CD4-positive, alpha-beta T cell treated with Interferon alpha-2 for 1 hour (primary cell): ENCODE data around the gene SGSM1.

ENCODE experiments used
- DNase-seq, 2 donors: peaks; one replicate each; pipeline ENCODE4 v3.0.0-alpha.2; 2020 to 2022

The SGSM1 gene, protein sequence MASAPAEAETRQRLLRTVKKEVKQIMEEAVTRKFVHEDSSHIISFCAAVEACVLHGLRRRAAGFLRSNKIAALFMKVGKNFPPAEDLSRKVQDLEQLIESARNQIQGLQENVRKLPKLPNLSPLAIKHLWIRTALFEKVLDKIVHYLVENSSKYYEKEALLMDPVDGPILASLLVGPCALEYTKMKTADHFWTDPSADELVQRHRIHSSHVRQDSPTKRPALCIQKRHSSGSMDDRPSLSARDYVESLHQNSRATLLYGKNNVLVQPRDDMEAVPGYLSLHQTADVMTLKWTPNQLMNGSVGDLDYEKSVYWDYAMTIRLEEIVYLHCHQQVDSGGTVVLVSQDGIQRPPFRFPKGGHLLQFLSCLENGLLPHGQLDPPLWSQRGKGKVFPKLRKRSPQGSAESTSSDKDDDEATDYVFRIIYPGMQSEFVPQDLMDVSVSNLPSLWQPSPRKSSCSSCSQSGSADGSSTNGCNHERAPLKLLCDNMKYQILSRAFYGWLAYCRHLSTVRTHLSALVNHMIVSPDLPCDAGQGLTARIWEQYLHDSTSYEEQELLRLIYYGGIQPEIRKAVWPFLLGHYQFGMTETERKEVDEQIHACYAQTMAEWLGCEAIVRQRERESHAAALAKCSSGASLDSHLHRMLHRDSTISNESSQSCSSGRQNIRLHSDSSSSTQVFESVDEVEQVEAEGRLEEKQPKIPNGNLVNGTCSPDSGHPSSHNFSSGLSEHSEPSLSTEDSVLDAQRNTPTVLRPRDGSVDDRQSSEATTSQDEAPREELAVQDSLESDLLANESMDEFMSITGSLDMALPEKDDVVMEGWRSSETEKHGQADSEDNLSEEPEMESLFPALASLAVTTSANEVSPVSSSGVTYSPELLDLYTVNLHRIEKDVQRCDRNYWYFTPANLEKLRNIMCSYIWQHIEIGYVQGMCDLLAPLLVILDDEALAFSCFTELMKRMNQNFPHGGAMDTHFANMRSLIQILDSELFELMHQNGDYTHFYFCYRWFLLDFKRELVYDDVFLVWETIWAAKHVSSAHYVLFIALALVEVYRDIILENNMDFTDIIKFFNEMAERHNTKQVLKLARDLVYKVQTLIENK

DNA sequence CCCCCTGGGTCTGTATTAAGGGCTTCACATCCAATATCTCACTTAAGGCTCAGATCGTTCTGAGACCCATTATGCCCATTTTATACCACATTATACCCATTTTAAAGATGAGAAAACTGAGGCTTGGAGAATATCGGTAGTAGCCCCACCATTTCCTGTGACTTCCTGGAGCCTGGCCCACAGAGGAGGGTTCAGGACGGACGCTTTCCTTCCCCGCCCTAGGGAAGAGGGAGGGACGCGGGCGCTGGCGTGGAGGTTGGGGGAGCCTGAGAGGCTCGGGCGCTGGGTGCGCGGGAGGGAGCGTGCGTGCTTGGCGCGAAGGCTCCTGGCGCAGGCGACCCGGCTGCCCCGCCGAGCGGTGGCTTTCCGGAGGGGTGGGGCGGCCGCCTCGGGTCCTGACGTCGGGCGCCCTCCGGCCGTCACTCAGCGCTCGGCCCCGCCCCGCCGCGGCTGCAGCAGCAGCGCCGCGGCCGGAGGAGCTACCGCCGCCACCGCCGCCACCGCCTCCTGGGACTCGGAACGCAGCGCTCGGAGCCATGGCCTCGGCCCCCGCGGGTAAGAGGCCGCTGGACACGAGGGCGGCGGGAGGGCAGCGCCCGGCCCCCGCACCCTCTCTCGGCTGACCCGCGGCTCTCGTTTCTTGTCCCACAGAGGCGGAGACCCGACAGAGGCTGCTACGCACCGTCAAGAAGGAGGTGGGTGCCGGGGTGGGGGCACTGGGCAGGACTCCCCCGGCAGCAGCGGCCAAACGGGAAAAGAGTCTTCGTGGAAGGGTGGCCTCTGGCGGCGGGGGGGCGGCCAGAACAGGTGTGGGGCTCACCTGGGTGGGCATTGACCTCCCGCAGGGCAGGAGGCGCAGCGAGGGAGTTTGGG, at the start of gene SGSM1:
Gene SGSM1 (plus strand): TSS at position 422 of the 873 bp plus-strand sequence. CDS start 115 bp downstream, at position 537.
- DNase-seq = peak; percentile 65 to 81

DNA sequence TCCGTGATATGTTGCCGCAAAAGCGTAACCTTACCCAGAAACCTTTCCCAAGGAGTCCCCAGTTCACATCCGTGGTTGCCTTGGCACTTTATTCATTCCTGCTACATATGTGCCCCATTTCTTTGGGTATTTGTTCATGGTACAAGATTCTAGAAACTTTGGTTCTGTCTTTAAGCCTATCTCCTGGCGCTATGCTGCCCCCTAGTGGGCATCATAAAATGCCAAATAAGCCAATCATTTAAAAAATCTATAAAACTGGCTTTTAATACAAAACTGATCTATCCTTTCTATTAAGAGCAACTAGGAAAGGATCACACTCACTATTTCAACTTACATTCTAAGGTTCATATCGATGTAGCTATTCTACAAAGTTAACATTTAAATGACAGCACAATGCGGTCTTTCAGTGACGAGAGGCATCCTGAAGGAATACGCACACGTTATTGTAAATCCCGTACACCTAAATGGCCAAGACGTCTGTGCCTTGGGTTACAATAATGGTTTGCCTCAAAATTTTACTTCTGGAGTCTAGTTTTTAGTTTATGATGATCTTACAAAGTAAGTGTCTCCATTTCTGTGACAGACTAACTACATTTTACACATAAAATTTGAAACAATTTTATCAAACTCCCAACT, 47.7 kb upstream of the SGSM1 start:
- DNase-seq = peak; percentile 37 to 60

DNA sequence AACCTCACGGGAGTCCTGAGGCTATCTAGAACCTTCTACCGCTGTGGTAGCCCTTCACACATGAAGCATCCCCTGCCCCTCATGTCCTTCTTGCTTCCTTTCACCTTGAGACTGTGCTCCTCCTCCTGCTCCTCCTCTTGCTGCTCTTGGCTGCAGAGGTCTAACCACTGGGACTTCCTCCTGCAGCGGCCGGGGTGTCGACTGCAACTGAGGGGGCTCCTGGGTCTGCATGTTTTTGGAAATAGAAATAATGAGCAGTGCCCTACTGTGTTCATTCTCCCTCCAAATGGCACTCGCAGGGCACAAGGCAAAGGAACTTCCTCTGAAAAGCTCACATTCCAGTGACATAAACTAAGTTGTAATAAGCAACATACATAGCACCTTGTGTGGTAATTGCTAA, 46.2 kb upstream of the SGSM1 start:
- DNase-seq = no peak

DNA sequence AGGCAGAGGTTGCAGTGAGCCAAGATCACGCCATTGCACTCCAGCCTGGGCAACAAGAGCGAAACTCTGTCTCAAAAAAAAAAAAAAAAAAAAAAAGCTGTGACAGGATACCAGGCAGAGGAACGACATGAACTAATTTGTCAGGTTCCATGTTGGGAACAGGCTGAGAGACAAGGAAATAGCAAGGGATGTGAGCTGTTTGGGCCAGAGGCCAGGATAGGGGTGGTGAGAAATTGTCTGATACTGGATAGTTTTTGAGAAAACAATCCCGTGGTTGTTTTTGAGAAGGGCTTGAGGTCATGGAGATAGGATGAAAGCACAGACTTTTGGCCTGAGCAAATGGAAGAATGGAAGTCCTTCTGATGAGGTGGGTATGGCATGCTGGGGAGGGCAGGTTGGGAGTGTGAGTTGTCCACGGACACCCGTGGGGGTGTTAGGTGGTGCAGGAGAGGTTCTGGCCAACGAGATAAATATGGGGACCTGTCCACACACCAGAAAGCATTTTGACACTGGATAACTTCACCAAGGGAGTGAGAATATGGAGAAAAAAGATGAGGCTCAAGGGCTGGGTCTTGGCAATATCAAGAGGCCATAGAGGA, 45.2 kb upstream of the SGSM1 start:
- DNase-seq = no peak

DNA sequence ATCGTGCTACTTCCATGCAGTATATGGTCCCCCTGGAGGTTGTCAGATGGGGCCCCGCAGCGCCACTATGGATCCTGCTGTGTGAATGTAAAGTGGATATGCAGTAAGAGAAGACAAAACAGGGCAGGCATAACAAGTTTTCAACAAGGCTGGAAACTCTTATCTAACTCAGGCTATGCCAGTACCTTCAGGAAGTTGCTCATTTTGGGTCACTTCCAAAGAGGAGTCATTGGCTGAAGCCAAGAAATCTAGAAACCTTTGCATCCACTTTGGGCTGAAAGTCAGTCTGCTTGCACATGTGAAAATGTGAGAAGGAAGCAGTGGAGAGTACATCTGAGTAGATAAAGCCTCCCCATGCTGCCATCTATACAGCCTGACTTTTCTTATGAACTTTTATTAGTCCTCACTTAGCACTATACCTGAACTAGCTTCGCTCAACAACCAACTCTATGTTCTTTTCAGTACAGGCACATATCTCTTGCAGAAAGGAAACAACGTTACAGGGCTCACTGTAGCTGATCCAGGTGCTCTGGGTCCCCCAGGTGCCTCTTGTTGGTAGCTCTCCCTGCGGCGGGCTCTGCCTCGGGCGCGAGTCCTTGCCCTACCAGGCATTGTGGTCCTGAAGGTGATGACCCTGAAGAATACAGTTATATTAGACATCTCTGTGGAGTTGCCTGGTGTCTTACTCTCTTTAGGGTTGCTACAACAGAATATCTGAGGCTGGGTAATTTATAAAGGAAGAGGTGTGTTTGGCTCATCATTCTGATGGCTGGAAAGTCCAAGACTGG, 43.9 kb upstream of the SGSM1 start:
- no peak for DNase-seq

DNA sequence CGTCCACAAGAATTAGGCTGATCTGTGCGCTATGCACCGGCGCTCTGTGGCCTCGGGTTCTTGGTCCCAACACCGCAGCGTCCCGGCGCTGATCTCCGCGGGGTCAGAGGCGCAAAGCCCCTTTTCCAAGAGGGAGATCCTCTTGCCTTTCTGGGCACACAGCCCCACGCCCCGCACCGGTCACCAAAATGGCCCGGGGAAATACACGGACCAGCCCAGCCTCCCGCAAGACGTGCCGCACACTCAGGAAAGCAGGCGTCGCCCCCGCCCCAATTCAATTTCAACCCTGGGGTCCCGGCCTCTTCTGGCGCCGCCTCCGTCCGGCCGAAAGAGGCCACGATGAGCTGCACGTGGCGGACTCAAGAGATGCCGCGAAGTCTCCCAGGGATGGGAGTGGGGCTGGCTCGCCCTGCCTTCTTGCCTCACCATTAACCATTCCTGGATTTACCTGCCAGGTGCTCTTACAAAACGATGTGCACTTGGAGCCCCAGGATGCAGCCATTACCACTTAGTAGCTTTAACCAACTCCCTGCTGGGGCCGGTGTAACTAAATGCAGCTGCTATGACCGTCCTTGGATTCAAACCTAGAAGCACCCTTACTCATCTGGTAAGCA, 42.0 kb upstream of the SGSM1 start:
- DNase-seq = no peak

DNA sequence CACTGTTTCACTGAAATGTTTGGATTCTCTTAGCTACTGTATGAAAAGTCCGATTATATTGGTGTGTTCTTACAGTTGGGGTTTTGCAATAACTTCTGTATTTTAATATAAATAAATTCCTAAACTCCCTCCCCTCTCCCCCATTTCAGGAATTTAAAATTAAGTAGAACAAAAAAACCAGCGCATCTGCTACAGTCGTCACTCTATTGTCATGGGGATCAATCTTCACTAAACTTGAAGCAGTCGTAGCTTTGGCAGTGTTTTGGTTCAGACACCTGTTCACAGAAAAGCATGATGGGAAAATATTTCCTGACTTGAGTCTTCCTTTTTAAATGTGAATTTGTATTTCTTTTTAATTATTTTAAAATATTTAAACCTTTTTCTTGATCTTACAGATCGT, 40.8 kb upstream of the SGSM1 start:
- no peak for DNase-seq

DNA sequence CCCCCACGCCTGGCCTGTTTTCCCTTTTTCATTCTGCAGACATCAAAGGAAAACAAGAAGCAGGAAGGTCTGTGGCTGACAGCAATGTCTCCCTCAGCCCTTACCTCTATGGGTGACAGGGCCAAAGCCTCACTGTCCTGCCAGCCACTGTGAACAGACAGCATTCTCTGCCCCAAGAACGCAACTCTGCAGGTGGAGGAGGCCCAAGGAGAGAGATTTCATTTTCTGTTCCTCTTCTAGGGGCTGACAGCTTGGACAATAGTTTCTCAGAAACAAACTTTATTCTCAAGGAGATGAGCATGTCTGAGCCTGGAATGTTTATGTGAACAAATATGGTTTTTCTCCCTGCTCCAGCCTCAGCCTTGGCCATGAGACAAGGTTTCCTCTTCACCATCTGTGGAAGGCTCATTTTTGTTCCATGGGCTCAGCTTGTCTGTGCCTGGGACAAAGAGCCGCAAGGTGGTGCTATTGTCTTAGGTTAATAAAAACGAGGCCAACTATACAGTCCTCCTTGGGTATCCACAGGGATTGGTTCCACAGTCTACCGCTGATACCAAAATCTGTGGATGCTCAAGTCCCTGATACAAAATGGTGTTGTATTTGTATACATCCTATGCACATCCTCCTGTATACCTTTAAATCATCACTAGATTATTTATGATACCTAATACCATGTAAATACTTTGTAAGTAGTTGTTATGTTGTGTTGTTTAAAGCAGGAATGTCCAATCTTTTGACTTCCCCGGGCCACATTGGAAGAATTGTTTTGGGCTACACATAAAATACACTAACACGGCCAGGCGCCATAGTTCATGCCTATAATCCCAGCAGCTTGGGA, 37.3 kb upstream of the SGSM1 start:
- peak; percentile 20 to 43 for DNase-seq

DNA sequence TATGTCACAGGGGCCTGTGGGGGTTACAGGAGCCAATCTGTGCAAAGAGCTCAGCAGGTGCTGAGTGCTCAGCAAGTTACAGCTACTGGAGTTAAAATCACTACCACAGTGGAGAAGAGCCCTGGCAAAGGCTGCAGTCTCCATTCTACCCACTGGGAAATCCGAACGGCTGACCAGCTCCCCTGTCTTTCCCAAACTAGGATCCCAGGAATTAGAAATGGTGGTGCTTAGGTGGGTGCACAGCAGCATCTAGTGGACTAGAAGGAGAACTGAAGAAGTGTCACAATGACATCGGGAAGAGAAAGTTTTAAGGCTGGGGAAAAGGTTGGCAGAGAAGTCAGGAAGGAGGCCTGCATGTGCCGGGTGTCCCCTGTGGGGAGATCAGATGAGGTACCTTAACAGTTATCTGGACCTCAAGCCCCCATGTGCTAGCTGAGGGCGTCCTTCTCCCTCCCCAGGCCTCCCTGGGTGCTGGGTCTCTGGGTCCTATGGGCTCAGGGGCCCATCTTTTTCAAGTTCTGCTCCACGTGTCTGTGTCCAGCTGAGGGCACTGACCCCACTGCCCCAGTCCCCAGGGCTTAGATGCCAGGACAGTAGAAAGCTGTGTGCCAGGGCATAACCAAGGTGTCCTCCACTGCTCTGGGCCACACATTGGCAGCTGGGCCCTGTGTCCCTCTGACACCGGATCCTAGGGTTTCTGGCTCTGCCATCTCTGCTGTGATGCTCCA, 33.4 kb upstream of the SGSM1 start:
- DNase-seq = no peak

DNA sequence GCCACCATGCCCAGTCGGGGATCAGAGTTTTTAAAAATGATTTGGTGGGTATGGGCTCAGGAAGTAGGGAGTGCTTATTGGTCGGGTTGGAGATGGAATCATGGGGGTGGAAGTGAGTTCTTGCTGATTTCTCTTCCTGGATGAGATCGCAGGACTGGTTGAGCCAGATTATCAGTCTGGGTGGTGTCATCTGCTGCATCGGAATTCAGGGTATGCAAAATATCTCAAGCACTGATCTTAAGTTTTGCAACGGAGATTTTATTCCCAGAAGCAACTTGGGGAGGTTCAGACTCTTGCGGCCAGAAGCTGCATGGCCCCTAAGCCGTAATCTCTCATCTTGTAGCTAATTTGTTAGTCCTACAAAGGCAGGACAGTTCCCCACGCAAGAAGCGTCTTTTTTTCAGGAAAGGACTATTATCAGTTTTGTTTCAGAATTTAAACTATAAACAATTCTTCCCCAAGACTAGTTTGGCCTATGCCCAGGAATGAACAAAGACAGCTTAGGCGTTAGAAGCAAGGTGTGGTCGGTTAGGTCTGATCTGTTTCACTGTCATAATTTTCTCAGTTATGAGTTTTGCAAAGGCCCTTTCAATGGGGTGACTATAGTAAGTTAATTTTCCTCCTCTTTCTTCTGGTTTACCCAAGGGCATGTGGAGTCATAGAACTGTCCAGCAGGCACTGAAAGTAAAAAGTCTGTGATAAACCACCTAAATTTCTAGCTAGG, 30.1 kb upstream of the SGSM1 start:
- no peak for DNase-seq

DNA sequence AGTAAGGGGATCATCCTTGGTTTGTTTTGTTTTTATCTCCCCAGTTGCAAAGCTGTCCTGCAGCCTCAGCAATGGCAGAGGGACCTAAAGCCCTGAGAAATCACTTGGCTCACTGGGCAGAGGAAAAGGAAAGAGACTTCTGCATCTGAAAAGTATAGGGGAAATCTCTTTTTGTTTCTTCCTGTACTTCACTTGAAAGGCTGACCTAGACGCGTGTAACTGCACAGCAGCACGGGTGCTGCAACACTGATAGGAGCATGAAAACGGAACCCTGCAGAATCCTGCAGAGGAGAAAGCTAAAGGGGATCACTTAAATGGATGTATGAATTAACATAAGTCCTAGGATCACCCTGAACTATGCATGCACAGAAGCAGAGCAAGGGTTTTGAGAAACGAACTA, 29.5 kb upstream of the SGSM1 start:
- no peak for DNase-seq

DNA sequence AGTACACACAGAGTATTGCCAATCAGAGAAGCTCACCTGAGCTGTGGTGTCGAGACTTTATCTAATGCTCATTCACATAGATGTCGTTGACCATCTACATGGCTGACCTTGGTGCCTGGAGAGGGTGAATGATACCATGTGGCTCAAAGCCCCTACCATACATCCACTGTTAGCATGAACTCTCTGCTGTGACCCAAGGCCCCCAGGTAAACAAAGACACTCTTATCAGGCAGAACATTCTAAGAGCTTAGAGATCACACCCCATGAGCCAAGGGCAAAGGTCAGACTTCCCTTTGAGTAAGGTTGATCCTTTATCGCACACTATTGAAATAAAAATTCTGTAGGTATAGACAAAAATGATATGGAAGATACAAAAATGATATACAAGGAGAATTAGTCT, 16.5 kb upstream of the SGSM1 start:
- DNase-seq = no peak

DNA sequence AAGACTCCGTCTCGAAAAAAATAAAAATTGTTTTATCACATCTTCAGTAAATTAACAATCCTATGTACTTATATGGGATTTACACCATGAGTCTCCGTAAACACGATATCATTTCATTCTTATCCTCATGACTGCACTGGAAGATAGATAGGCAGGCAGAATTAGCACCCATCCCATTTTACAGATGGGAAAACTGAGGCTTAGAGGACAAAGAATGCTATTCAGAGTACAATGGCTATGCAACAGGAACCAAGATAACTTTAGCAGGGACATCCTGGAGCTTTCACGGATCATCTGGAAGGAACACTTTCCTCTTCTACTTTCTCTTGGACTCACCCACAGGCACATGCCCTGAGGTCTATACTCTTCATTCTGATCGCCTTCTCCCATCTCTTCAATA, 14.6 kb upstream of the SGSM1 start:
- DNase-seq = no peak

DNA sequence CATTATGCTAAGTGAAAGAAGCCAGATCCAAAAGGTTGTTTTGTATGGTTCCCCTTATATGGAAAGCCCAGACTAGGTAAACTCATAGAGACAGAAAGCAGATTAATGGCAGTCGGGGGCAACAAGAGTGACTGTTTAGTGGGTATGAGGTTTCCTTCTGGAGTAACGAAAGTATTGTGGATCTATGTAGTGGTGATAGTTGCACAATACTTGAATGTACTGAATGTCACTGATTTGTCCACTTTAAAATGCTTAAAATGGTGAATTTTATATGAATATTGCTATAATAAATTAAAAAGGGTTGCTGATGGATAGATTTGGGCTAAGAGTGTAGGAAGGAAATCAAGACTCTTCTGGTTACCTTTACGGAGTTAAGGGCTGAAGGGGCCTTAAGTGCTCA, 10.0 kb upstream of the SGSM1 start:
- no peak for DNase-seq

DNA sequence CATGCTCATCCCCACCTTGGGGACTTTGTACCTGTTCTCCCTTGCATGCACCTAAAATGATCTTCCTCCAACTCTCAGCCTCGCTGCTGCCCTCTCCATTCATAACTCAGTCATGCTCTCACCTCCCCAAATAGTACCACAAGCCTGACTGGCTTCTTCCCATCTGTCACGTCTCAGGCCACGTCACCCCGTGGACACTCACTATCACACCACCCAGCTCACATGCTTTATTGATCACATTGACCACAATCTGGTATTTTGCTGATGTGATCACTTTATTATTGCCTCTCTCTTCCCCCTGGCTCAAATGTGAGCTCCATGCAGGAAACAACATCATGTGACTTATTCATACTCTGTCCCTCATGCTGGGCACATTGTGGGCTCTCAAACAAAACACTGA, 9.2 kb upstream of the SGSM1 start:
- no peak for DNase-seq

DNA sequence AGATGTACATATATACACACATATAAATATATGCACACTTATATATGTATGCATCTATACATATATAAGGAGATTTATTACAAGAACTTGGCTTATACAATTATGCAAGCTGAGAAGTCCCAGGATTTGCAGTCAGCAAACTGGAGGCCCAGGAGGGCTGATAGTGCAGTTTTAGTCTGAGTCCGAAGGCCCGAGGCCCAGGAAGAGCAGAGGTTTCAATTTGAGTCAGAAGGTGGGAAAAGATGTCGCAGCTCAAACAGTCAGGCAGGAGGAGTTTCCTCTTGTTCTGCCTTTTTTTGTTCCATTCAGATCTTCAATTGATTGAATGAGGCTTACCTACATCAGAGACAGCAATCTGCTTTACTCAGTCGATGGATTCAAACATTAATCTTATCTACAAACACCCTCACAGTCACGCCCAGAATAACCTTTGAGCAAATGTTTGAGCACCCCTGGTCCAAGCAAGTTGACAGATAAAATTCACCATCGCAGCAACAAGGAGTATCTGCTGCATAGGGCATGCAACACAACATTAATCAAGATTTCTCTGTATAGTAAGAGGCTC, 4.0 kb upstream of the SGSM1 start:
- no peak for DNase-seq

DNA sequence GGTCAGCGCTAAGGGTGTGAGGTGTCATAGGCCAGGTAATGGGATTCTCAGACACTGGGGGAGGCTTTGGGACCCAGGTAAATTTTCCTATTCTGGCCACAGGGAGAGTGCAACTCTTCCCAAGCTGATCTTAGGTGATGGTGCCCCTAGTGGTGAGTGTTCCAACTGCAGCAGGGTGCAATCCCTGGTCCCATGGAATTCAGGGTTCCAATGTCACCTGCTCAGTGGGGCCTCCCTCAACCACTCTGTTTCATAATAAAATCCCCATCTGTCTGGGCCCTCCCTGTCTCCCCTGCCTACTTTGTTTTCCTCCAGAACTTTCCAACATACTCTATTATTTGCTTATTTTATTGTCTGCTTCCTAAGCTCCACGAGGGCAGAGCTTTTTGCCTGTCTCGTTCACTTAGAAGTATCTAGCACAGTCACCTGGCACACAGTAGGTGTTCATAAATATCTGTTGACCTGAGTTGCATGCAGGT, 2.9 kb upstream of the SGSM1 start:
- peak; percentile 23 to 60 for DNase-seq

DNA sequence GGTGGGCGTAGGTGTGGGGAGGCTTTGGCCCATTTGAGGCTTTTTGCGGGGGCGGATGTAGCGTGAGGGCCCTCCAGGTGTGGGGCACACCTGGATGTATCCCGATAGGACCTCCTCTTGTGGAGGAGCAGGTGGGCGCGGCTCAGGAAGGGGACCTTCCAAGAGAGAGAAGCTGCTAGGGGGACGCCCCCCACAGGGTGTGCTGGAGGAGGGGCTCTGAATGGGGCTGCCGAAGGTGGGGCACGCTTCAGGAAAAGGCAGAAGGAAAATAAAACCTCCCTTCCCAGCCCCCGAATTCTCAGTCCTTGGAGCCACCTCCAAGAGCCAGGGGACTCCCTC, 621 bp downstream of the SGSM1 start:
- DNase-seq = no peak
